HG03565 (cell line): Measurements from ENCODE around the gene DMWD.
A peak's percentile ranks its signal among the peaks of the same experiment; 100 is the strongest.

ENCODE experiments used
- ATAC-seq: cut with Tn5 transposase; IDR thresholded peaks from one replicate; pipeline ENCODE4 v1.9.1; 2021; ENCODE audit warnings: mild to moderate bottlenecking, moderate library complexity; ENCODE audit not compliant: unreplicated experiment

The DMWD gene

GRCh38 chr19:45771311-45771933, 21.2 kb downstream of the DMWD start:
- no peak for ATAC-seq

GRCh38 chr19:45770192-45771101, 22.2 kb downstream of the DMWD start:
- ATAC-seq, result no peak

GRCh38 chr19:45769821-45770191, 22.8 kb downstream of the DMWD start:
- ATAC-seq, result no peak

GRCh38 chr19:45768984-45769782, 23.5 kb downstream of the DMWD start, which contains the start of gene SIX5:
Gene SIX5, minus strand, starts transcription at chr19:45769252. Its CDS starts 408 bp downstream, at chr19:45768844.
- ATAC-seq, result peak; percentile 49

GRCh38 chr19:45768655-45768983, 24.0 kb downstream of the DMWD start:
- ATAC-seq, result no peak

- ATAC-seq, result no peak
Observed at GRCh38 chr19:45767881-45768654, 24.6 kb downstream of the DMWD start.

- no peak for ATAC-seq
Observed at GRCh38 chr19:45767410-45767880, 25.2 kb downstream of the DMWD start.

- no peak for ATAC-seq
Observed at GRCh38 chr19:45766869-45767346, 25.7 kb downstream of the DMWD start.

GRCh38 chr19:45766296-45766868, 26.3 kb downstream of the DMWD start:
- ATAC-seq, result no peak

- no peak for ATAC-seq
Observed at GRCh38 chr19:45765702-45766295, 26.8 kb downstream of the DMWD start.

- no peak for ATAC-seq
Observed at GRCh38 chr19:45764945-45765701, 27.5 kb downstream of the DMWD start.

- ATAC-seq, result no peak
Observed at GRCh38 chr19:45764475-45764874, 28.2 kb downstream of the DMWD start.

GRCh38 chr19:45763691-45764294, 28.9 kb downstream of the DMWD start:
- ATAC-seq, result no peak

- ATAC-seq, result no peak
Observed at GRCh38 chr19:45762870-45763631, 29.6 kb downstream of the DMWD start.

GRCh38 chr19:45761714-45762113, 30.9 kb downstream of the DMWD start:
- no peak for ATAC-seq

GRCh38 chr19:45758921-45759320, 33.7 kb downstream of the DMWD start:
- ATAC-seq, result no peak

GRCh38 chr19:45757695-45758094, 35.0 kb downstream of the DMWD start:
- no peak for ATAC-seq

- no peak for ATAC-seq
Observed at GRCh38 chr19:45754323-45754722, 38.3 kb downstream of the DMWD start.
